GM21528 (cell line): ENCODE data around the gene RYR3.

Source experiments
- ATAC-seq: cut with Tn5 transposase; IDR thresholded peaks from one replicate; pipeline ENCODE4 v1.9.1; 2021; ENCODE audit warnings: mild to moderate bottlenecking, moderate library complexity; ENCODE audit not compliant: unreplicated experiment, low FRiP score

Gene RYR3

DNA sequence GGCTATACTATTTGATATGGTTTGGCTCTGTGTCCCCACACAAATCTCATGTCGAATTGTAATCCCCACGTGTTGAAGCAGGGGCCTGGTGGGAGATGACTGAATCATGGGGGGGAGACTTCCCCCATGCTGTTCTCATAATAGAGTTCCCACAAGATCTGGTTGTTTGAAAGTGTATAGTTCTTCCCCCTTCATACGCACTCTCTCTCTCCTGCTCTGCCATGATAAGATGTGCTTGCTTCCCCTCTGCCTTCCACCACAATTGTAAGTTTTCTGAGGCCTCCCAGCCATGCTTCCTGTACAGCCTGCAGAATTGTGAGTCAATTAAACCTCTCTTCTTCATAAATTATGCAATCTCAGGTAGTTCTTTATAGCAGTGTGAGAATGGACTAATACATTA lies 367.4 kb downstream of the RYR3 start:
- no peak for ATAC-seq

DNA sequence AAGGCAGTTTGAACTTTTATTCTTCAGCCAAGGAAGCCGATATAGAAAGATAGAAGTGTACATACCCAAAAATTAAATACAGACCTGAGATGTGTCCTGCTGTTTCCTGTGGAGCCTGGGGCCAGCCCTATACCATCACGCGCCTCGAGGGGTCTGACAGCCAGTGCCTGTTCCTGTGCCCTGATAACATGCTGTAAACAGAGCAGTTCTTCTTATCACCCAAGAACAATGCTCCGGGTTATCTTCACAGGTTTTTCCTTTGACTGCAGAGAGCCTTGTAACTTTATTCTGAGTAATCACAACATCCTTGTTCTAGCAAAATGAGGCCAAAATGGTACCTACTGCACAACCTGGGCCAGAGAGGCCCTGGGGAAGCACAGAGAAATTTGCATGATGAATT lies 367.8 kb downstream of the RYR3 start:
- ATAC-seq, result no peak

DNA sequence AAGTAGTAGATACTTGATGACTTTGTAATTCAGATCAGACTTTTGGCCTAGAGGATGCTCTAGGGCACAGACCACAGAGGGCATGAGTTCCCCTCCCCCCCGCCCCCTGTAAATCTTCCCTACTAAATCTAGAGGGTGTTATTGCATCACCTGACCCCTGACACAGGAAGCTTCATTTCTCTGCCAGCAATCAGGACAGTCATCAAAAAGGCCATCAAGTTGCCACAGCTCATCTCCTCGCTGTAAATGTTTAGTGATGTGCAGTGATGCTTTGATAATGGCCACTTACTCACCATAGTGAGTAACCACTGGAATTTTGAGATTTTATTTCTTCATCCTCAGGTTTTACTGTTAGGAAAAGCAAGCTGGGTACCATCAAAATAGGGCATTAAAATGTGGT lies 368.3 kb downstream of the RYR3 start:
- ATAC-seq, result no peak

DNA sequence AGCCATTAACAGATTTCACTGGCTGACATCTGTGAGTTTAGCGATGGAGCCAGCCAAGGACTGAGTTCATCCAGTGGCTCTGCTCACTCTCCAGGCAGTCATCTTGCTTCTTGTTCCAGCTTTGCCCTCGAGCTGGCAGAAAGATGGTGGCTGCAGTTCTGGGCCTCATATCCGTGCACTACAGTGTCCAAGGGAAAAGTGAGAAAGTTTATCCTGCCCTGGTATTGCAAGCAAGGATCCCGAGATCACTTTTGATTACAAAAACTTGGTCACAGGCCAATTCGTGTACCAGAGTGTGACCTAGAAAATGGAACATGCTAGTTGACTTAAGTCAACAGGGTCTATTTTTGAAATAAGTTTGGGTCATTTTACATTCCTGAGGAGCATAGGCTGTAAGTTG lies 369.6 kb downstream of the RYR3 start:
- no peak for ATAC-seq

DNA sequence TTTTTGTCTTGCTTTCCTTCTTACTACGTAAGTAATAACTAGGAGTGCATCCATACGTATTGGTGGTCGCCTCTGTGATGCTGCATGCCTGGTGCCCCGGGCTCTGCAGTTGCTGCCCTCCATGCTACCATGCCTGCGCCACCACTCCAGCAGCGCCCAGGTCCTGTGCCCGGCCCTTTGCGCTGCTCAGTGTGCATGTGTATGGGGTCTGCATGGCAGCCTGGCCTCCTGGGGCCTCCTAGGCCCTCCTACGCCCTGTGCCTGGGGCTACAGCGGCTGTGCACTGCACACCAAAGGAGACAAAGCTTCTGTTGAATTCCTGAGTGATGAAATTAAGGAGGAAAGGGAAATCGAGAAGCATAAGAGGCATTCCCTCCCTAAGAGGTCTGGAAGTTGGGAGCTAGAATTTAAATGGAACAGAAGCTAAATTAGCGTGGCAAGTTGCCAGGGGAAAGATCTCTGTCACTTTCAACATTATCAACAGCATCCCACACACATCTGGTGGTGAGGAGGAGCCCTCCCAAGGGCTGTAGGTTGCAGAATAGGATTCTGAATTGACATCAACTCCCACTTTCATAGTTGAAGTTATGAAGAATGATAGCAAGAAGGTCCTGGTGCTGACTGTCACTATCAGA lies 382.5 kb downstream of the RYR3 start:
- no peak for ATAC-seq

DNA sequence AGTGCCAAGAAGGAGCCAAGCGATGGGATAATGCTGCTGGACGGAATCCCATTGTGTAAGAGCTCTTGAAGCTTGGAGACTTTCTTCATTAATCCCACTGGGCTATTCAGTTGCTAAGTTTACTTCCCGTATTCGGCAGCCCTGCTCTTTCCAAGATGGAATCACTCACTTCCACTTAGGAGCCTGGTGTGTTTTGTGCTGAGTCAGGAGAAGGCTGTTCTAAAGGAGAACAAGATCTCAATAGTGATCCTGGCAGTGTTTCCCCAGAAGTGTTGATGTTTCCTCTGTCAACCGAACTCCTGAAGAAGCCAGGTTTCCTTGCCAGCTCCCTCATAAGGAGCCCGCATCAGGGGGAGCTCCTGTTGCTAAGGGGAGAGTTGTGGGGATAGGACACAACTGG lies 387.4 kb downstream of the RYR3 start:
- ATAC-seq, result no peak

DNA sequence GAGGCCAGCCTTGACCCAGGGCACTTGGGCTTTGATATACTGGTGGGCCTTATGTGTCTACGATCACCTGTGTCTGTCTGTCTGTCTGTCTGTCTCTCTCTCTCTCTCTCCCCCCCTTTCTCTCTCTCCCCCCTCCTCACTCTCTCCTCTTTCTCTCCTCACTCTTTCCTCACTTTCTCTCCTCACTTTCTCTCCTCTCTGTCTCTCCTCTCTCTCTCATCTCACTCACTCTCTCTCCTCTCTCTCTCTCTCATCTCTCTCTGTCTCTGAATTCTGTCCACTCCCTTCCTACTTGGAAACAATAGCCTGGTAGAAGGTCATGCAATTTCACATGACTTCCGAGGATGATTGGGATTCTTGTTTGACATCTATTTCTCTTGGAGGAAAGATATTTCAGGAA lies 388.4 kb downstream of the RYR3 start:
- no peak for ATAC-seq

DNA sequence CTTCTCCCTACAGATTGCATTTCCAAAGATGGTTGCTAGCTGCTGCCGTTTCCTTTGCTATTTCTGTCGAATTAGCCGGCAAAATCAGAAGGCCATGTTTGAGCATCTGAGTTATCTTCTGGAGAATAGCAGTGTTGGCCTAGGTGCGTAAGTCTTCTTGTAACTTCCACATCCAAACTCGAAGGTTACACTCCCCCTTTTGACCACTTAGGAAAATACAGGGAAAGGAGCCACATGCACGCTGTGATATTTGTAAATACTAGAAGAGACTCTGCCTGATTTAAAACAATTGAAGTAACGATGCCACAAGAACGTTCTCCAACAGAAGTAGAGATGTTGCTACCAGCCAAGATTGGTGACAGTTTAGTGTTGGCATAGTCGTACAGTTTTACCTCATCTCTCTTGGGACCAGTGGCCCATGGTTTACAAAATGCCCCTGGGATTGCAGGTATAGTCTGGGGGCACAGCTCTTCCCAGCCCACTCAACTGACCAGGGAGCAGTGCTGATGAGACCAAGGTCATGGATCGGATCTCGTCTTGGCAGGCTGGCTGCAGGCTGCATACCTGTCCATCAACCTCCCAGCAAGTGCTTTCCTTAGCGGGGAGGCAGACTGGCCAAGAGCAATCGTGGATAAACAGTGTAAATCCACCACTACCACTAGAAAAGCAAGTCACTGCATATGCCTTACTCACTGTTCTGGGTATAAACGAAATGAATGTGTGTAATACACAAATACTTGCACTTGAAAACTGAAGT lies 389.1 kb downstream of the RYR3 start:
- ATAC-seq, result no peak

DNA sequence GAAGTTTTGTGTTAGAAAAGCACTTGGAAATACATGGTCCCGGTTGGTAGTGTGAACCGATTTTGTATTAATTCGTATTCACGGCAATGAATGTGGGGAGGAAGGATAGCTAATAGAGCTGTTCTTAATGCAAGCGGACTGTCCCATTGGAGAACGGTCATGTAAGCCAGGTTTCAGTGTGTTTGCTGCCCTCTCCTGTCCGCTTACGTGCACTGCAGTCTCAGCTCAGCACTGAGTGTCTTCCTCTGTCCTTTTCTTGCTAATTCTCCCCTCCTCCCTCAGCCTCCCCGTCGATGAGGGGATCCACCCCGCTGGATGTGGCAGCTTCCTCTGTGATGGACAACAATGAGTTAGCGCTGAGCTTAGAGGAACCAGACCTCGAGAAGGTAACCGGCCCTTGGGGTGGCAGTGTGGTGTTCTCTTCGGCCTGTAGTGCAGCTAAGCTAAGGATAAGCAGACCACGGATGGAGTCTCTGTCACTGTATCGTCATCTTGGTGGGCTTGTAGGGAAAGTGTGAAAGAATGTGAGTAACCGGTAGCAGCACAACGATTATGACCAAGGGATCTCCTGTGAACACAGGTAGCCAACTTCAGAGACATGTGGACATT lies 390.0 kb downstream of the RYR3 start:
- peak; percentile 70 for ATAC-seq

DNA sequence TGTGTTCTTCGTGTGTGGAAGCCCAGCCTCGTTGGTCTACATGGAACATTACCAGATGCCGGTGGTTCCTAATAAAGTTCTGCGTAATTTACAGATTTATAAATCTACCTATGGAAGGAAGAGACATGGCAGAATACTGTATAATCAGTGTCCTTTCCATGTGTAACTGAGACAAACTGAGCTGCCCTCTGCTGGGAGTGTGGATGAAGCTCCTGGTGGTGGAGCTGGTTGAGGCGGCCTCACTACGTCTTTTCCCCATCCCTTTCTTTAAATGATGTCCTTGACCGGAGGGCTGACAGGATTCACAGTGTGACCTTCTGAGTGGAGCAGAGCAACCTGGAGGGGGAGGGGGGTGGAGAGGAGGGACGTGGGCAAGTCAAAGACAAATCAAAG lies 390.5 kb downstream of the RYR3 start:
- ATAC-seq, result no peak

DNA sequence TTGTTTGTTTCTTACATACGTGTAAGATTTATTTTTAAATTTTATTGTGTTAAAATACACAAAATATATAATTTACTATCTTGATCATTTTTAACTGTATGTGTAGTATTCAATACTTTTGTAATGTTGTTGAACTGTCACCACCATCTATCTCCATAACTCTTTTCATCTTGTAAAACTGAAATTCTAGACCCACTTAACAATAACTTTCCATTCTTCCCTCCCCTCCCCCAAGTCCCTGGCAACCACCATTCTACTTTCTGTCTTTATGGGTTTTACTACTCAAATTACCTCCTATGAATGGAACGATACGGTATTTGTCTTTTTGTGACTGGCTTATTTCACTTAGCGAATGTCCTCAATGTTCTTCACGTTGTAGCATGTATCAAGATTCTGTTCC lies 395.4 kb downstream of the RYR3 start:
- no peak for ATAC-seq

DNA sequence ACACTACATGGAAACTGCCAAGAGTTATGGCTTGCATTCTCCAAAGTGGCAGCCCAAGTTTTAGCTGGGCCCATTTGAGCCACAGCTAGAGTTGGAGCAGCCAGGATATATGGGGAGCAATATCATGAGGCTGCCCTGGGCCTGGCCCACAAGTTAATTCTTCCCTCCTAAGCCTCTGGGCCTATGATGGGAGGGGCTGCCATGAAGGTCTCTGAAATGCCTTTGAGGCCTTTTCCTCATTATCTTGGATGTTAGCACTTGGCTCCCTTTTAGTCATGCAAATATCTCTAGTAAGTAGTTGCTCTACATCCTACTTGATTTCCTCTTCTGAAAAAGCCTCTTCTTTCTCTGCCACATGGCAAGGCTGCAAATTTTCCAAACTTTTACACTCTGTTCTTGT lies 400.0 kb downstream of the RYR3 start:
- ATAC-seq, result no peak

DNA sequence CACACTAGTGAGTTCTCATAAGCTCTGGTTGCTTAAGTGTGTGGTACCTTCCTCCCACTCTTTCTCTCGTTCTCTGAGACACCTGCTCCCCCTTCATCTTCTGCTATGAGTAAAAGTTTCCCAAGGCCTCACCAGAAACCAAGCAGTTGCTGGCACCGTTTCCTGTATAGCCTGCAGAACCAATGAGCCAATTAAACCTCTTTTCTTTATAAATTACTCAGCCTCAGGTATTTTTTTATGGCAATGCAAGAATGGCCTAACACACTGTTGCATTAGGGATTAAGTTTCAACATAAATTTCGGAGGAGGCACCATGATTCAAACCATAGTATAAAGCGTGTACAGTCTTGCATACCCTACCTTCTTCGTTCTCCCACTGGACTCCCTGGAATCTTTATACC lies 405.3 kb downstream of the RYR3 start:
- ATAC-seq, result no peak

DNA sequence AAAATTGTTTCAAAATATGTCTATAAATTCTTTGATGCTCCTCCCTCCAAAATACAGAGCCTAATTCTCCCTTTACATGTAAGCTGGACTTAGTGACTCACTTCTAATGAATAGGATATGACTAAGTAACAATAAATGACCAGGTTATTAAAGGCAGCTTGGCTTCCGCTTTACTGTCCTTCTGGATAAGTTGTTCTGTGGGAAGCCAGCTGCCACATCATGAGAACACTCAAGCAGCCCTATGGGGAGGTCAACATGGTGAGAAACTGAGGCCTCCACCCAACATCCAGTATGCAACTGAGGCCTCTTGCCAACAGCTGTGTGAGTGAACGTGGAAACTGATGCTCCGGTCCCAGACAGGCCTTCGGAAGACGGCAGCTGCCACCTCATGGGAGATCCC lies 410.2 kb downstream of the RYR3 start:
- no peak for ATAC-seq

DNA sequence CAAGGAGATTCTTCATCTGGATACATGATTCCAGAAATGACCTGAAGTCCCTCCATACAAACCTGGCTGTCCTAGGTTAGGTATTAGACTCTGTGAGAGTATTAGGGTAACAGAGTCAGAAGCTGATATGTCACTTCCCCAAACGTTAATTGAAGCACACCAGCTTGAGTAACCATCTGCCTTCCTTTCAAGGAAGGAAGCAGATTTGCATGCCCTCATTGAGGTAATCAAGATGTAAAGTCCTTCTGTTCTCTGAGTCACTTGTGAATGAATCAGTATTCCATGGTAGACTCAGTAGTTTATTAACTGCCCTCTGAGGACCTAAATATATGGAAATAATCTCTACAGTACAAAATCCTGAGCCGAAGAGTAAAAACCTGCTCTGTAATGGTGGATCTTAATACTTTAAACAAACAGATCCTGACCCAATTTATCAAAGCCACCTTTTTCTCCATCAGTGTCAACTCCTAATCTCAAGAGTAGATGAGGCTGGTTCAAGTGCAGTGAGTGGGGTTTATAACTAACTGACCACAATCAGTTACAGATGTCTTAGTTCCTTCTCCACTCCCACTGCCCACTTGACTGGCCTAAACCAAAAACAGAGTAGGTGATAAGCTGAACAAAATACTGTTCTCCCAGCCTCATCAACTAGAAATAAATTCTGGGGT lies 411.4 kb downstream of the RYR3 start:
- ATAC-seq, result peak; percentile 79

DNA sequence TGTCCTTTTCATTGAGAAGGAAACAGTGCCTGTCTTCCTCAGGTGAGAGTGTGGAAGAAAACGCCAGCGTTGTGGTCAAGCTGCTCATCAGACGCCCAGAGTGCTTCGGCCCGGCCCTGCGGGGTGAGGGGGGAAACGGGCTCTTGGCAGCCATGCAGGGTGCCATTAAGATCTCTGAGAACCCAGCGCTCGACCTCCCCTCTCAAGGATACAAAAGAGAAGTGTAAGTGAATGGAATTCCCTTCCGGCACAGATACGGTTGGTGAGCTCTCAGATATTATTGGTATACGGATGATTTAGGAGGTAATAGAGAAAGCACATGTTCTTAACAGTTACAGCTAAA lies 411.9 kb downstream of the RYR3 start:
- ATAC-seq, result no peak

DNA sequence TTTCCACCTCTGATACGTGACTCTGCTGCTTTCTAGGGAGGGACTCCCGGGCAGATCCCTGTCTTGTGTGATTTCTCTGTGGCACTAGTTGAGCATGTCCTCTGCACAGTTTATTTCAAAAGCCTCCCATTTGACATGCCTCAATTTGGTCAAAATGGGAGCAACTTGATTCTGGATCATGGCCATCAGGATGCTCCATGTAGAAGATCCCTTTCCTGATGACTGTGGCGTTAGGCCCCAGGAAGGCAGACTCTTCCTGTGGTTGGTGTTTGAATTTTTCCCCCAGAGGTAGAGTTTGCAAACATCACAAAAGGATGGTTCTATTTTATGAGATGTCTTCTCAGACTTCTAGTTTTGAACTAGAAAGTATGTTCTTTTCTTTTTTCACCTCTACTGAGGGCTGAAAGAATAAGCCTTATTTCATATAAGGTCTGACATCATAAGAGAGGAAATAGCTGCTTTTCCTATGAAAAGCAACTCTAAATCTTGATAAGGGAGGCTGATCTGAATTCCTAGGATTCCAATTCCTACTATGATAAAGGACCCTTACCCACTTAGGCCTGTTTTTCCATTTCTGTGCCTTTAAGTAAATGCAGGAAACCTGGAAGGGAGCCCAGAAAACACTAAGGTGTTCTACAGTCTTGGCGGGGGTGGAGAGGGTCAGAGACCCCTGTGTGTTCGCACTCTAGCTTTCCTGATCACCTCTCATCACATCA lies 413.7 kb downstream of the RYR3 start:
- ATAC-seq, result no peak

DNA sequence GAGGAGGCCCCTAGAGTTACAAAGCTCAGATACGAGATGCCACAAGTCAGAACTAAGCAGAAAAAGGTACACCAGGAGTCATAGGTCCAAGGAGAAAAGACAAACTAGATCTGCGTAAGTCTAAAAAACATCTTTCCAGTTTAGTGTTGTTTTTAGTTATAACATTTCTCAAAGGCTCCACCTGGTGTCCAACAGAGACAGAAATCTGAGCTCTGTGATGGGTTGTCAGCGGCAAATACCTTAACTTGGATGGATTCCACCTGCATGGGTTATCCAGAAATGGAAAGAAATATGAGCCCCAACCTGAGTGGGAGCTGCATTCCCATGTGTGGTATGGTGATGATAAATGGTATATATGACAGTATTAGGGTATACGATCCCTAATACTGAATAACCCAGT lies 418.9 kb downstream of the RYR3 start:
- no peak for ATAC-seq

DNA sequence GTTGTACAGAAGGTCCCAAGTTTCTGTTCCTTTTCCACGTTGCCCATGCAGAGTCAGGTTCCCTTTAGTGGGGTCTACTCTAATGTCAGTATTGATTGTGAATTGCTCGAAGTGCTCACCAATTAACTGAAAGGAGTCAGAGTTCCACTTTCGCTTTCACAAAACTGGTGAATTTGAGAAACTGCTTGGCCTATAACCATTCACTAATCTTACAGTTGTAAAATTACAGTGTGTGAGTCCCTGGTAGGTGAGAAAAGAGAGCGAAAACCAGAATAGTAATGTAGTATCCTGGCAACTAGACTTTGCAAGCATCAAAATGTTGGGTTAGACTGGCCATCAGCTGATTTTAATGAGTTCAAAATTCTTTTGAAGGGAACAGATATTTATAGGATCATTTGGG lies 420.0 kb downstream of the RYR3 start:
- no peak for ATAC-seq

DNA sequence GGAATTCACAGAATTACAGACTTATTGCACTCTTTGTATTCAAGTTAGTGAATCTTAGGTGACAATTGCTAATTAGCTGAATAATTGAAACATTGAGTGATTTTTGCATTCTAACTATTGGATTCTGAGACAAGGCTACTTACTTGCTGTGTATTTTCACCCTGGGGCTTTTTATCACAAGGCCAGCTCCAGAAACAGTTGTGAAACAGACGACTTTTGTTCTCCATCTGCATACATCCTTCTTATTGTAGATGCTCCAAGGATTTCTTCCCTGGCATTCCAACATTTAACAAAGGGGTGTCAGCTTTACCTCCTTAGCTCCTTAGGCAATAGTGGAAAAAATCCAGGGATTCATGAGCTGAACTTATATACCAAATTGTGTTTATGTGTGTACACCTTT lies 424.4 kb downstream of the RYR3 start:
- ATAC-seq, result no peak

DNA sequence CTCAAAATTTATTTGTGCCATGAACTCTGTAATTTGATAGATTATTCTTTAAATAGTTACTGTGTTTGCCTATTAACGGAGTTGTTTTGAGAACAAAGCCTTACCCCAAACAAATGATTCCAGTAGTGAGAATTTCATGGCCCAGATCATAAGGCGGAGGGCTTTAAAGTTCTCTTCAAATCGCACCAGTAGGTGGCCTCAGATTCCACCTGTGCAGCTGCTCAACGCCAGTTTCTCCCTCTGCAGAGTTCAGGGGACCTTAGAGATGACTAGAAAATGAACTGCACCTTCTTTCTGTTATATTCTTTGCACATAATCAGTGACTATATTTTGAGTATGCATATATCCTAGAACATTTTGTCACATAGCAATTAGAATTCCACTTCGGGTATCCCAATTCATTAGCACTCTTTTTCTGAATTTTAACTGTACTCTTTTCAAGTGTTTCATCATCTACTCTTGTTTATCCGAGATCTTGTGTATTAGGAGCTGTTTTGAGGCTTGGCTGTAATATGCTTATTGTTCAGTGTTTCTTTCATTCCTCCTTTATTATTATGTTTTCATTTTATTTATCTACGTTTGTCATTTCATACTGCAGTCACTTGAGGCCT lies 425.0 kb downstream of the RYR3 start:
- ATAC-seq, result no peak
